ENCODE results near the gene HDGFL3. TPM values are rescaled to one million over a fixed set of nuclear protein-coding genes. Genes with fewer than 3 reads are reported as not detected.
"Not testable (repeated sequence)": the region's sequence is repeated elsewhere in the genome, so short reads cannot be mapped to it uniquely, and the experiment has no call there.

Gene HDGFL3
- total RNA-seq, 1 donor from 2014 or later: 1.4 TPM

- no peak for DNase-seq (ENCODE audit: low spot score)
- ATAC-seq: no peak
Observed at GRCh38 chr15:83198476-83198875, 9.1 kb downstream of the HDGFL3 start.

- ATAC-seq (no peak), DNase-seq (ENCODE audit: low spot score) (no peak)
Observed at GRCh38 chr15:83194528-83194927, 13.1 kb downstream of the HDGFL3 start.

- no peak for ATAC-seq
- DNase-seq (ENCODE audit: low spot score): no peak
Observed at GRCh38 chr15:83193721-83194120, 13.9 kb downstream of the HDGFL3 start.

- no peak for DNase-seq (ENCODE audit: low spot score)
- no peak for ATAC-seq
Observed at GRCh38 chr15:83192742-83193141, 14.9 kb downstream of the HDGFL3 start.

- DNase-seq (ENCODE audit: low spot score) (no peak), ATAC-seq (no peak)
Observed at GRCh38 chr15:83190450-83190849, 17.2 kb downstream of the HDGFL3 start.

GRCh38 chr15:83185561-83185960 is 22.1 kb downstream of the HDGFL3 start:
- no peak for ATAC-seq

GRCh38 chr15:83178869-83179325 is 28.7 kb downstream of the HDGFL3 start:
- no peak for ATAC-seq
- DNase-seq (ENCODE audit: low spot score): no peak

More at GRCh38 chr15:83185561-83185960, 22.1 kb downstream of the HDGFL3 start:
- no peak for DNase-seq (ENCODE audit: low spot score)

- DNase-seq (ENCODE audit: low spot score): no peak
Observed at GRCh38 chr15:83178390-83178789, 29.2 kb downstream of the HDGFL3 start.

GRCh38 chr15:83174891-83175290 is 32.7 kb downstream of the HDGFL3 start:
- DNase-seq (ENCODE audit: low spot score) (no peak), ATAC-seq (no peak)

More at GRCh38 chr15:83178390-83178789, 29.2 kb downstream of the HDGFL3 start:
- no peak for ATAC-seq

- ATAC-seq: no peak
- no peak for DNase-seq (ENCODE audit: low spot score)
Observed at GRCh38 chr15:83170474-83171165, 37.0 kb downstream of the HDGFL3 start.

GRCh38 chr15:83169576-83169975 is 38.0 kb downstream of the HDGFL3 start:
- not testable (repeated sequence) for DNase-seq (ENCODE audit: low spot score); ATAC-seq

- DNase-seq (ENCODE audit: low spot score) (no peak), ATAC-seq (no peak)
Observed at GRCh38 chr15:83166830-83167229, 40.8 kb downstream of the HDGFL3 start.

GRCh38 chr15:83166218-83166617 is 41.4 kb downstream of the HDGFL3 start:
- ATAC-seq: no peak
- no peak for DNase-seq (ENCODE audit: low spot score)

GRCh38 chr15:83164771-83165404 is 42.7 kb downstream of the HDGFL3 start:
- no peak for ATAC-seq

GRCh38 chr15:83164111-83164770 is 43.4 kb downstream of the HDGFL3 start:
- ATAC-seq: no peak
- no peak for DNase-seq (ENCODE audit: low spot score)

More at GRCh38 chr15:83164771-83165404, 42.7 kb downstream of the HDGFL3 start:
- no peak for DNase-seq (ENCODE audit: low spot score)

- ATAC-seq (no peak), DNase-seq (ENCODE audit: low spot score) (no peak)
Observed at GRCh38 chr15:83163032-83163431, 44.6 kb downstream of the HDGFL3 start.

- no peak for ATAC-seq
- DNase-seq (ENCODE audit: low spot score): no peak
Observed at GRCh38 chr15:83160741-83161140, 46.9 kb downstream of the HDGFL3 start.

GRCh38 chr15:83158393-83158792 is 49.2 kb downstream of the HDGFL3 start:
- no peak for DNase-seq (ENCODE audit: low spot score)

GRCh38 chr15:83155942-83156341 is 51.7 kb downstream of the HDGFL3 start:
- ATAC-seq (no peak), DNase-seq (ENCODE audit: low spot score) (no peak)

More at GRCh38 chr15:83158393-83158792, 49.2 kb downstream of the HDGFL3 start:
- ATAC-seq: no peak

GRCh38 chr15:83153288-83153687 is 54.3 kb downstream of the HDGFL3 start:
- ATAC-seq (no peak), DNase-seq (ENCODE audit: low spot score) (no peak)

- DNase-seq (ENCODE audit: low spot score) (no peak), ATAC-seq (no peak)
Observed at GRCh38 chr15:83144771-83145170, 62.9 kb downstream of the HDGFL3 start.

- not testable (repeated sequence) for DNase-seq (ENCODE audit: low spot score); ATAC-seq
Observed at GRCh38 chr15:83142151-83142550, 65.5 kb downstream of the HDGFL3 start.

Measured in left lobe of liver (tissue), 2 donors.